Endothelial cell of umbilical vein (primary cell): Measurements from ENCODE around the gene OOSP4A. TPM values are rescaled to one million over a fixed set of nuclear protein-coding genes. Genes with fewer than 3 reads are reported as not detected.

Experiments
- BruUV-seq: library from RNA; stranded (reverse); fragments of 400-500 nt; replicated peaks from 2 replicates; lab custom pipeline; 2021; lab: Mats Ljungman, UMichigan
- CTCF ChIA-PET: fragments of 300-600, 350-600 bp; sonication (Branson Sonifier 250); formaldehyde crosslinking; loops from one replicate; lab custom pipeline; 2021; ENCODE audit warnings: antibody characterized with exemption, inconsistent platforms; lab: Charles Lee
- POLR2A ChIA-PET: fragments of 300-600, 350-600 bp; sonication (Branson Sonifier 250); formaldehyde crosslinking; loops from one replicate; lab custom pipeline; 2021; ENCODE audit warnings: antibody characterized with exemption, inconsistent platforms; lab: Charles Lee
- DNase-seq: peaks from one replicate; pipeline ENCODE4 v3.0.0-alpha.2; 2011; ENCODE audit warnings: low read depth, low spot score
- FAIRE-seq: peaks from 2 replicates; lab custom pipeline; 2011; peaks lifted over from hg19 to GRCh38; lab: Jason Lieb, UNC
- H2AFZ ChIP-seq: 2 replicates; pipeline ENCODE4 v1.6.0; 2012; ENCODE audit warnings: low read depth, low read length, control low read depth, inconsistent platforms
- H3K27ac ChIP-seq: 2 replicates; pipeline ENCODE4 v1.5.1; 2011; ENCODE audit warnings: low read depth, mild to moderate bottlenecking, control low read depth, low read length, moderate library complexity; ENCODE audit not compliant: insufficient read depth
- H3K27me3 ChIP-seq, 2 experiments: 2 replicates each; pipeline versions ENCODE4 v1.6.0 to v1.6.1; 2011; ENCODE audit warnings: low read length in 2 of 2, mixed read lengths in 1 of 2; ENCODE audit not compliant: control insufficient read depth in 2 of 2, insufficient read depth in 2 of 2
- H3K36me3 ChIP-seq, 2 experiments: 2 replicates in 1 of 2; 3 replicates in 1 of 2; pipeline ENCODE4 v1.5.1; 2011; ENCODE audit warnings: low read length in 2 of 2, mild to moderate bottlenecking in 1 of 2, moderate library complexity in 1 of 2; ENCODE audit not compliant: control insufficient read depth in 2 of 2, insufficient read depth in 2 of 2; ENCODE audit errors: extremely low read depth in 1 of 2
- H3K4me1 ChIP-seq: 3 replicates; pipeline ENCODE4 v1.5.1; 2011; ENCODE audit warnings: mild to moderate bottlenecking, low read length; ENCODE audit not compliant: control insufficient read depth, insufficient read depth; ENCODE audit errors: extremely low read depth
- H3K4me2 ChIP-seq: 2 replicates; pipeline ENCODE4 v1.6.1; 2011; ENCODE audit warnings: low read length, control low read depth, mixed read lengths; ENCODE audit not compliant: insufficient read depth
- H3K4me3 ChIP-seq, 3 experiments: fragments of 200-600 bp in 1 of 3; sonication (generic), shearing (Covaris generic) in 1 of 3; replicated peaks in 1 of 3; 2 replicates each; pipeline ENCODE4 v1.5.1; 2011 to 2016; ENCODE audit warnings: control low read depth in 3 of 3, low read length in 3 of 3, mild to moderate bottlenecking in 2 of 3, inconsistent platforms in 1 of 3, low read depth in 1 of 3, moderate library complexity in 1 of 3; ENCODE audit not compliant: insufficient read depth in 1 of 3
- H3K79me2 ChIP-seq: 2 replicates; pipeline ENCODE4 v1.6.0; 2012; ENCODE audit warnings: low read length, inconsistent platforms; ENCODE audit not compliant: control insufficient read depth, insufficient read depth
- H3K9ac ChIP-seq: replicated peaks from 2 replicates; pipeline ENCODE3; 2011; ENCODE audit warnings: low read length, control low read depth; ENCODE audit not compliant: insufficient read depth; ENCODE audit errors: extremely low read depth
- H3K9me1 ChIP-seq: replicated peaks from 3 replicates; pipeline ENCODE4 v1.6.0; 2011; ENCODE audit warnings: mild to moderate bottlenecking, low read length; ENCODE audit not compliant: control insufficient read depth, insufficient read depth; ENCODE audit errors: extremely low read depth
- H3K9me3 ChIP-seq: replicated peaks from 2 replicates; pipeline ENCODE4 v1.5.1; 2012; ENCODE audit warnings: low read length, inconsistent platforms; ENCODE audit not compliant: control insufficient read depth, insufficient read depth
- H4K20me1 ChIP-seq: replicated peaks from 2 replicates; pipeline ENCODE3; 2011; ENCODE audit warnings: mild to moderate bottlenecking, low read length; ENCODE audit not compliant: control insufficient read depth, insufficient read depth; ENCODE audit errors: extremely low read depth
- FOS ChIP-seq: IDR thresholded peaks from 2 replicates; pipeline ENCODE4 v1.6.1; 2011; ENCODE audit warnings: mild to moderate bottlenecking, low read length, moderate library complexity, borderline replicate concordance; ENCODE audit not compliant: insufficient read depth
- GATA2 ChIP-seq: IDR thresholded peaks from 2 replicates; pipeline ENCODE4 v1.7.0; 2011; ENCODE audit warnings: low read depth, mild to moderate bottlenecking, moderate library complexity, mixed read lengths, low read length; ENCODE audit not compliant: insufficient read length, insufficient read depth
- POLR2AphosphoS5 ChIP-seq: IDR thresholded peaks from 2 replicates; pipeline ENCODE4 v1.6.1; 2012; ENCODE audit warnings: low read depth, mild to moderate bottlenecking, control low read depth, low read length, moderate library complexity; ENCODE audit not compliant: insufficient read depth
- dilution Hi-C: fragments of 300-500 bp; cut with MboI; formaldehyde crosslinking; loops from one replicate; pipeline ENCODE4 v1.15.0; 2019; ENCODE audit warnings: low sequenced_read_pairs; ENCODE audit not compliant: extremely low pct_ligation_motif_present
- intact Hi-C: fragments of 100-400 bp; cut with micrococcal nuclease; formaldehyde crosslinking; loops from one replicate; pipeline ENCODE4 v1.10.0; 2022
- polyA plus RNA-seq, 4 experiments: library from polyadenylated mRNA; depleted of rRNA in 3 of 4; stranded (reverse) in 3 of 4; unstranded in 1 of 4; fragments of >200 nt; gene quantifications; 2 replicates each; pipeline versions ENCODE4 v1.2.1 to v1.2.3, GENCODE V29; 2011 to 2012; ENCODE audit warnings: missing spikeins in 1 of 4
- total RNA-seq: library from RNA; stranded (reverse); gene quantifications from 2 replicates; pipeline ENCODE4 v1.2.3, GENCODE V29; 2021
- TF ChIP-seq, protein P1 (sequence below): IDR thresholded peaks from 2 replicates; pipeline ENCODE4 v1.6.1; 2011; ENCODE audit not compliant: insufficient read depth, insufficient read length

OOSP4A gene
- total and polyA plus RNA-seq, 2 donors (not counting 3 experiments of a cell fraction or from before 2014, with no cell fraction given) = not detected

DNA sequence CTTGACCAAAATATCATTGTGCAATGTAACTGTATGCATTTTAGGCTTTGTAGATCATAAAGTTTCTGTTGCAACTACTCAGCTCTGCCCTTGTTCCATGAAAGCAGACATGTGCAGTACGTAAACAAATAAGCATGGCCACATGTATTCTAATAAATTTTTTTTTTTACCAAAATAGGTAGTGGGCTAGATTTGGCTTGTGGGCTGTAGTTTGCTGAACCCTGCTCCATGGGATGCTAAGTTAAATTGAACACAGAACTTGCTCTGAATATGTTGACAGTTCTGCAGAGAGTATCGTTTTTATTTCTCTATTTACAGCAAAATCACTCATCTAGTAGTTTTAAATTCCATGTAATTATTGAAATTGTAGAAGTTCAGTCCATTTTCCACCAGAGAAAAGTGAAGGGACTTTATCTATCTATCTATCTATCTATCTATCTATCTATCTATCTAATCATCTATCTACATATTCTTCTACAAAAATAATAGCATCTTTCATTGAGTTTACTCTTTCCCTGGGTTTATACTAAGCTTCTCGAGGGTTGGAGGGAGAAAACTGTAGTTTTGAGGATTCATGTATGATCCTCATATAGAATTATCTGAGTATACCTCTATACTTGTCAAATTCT, 9.5 kb upstream of the OOSP4A start:
- no peaks in the 10 kb centered on the region for H3K36me3 ChIP-seq
- FAIRE-seq (no peak), DNase-seq (no peak)
- intact Hi-C loops = no loop called here
- no peak overlapping the region for H3K4me2 ChIP-seq
- H3K4me3 ChIP-seq = no peak overlapping the region
- no peaks in the 10 kb centered on the region for H3K9me3 ChIP-seq
- H2AFZ ChIP-seq = no peak overlapping the region
- no peak overlapping the region for H3K9ac ChIP-seq
- no peak for TF ChIP-seq POLR2AphosphoS5
- TF ChIP-seq, protein P1, sequence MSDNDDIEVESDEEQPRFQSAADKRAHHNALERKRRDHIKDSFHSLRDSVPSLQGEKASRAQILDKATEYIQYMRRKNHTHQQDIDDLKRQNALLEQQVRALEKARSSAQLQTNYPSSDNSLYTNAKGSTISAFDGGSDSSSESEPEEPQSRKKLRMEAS = no peak
- no peak for TF ChIP-seq GATA2
- H3K27ac ChIP-seq = no peak overlapping the region
- no TSS peak for BruUV-seq
- no peaks in the 10 kb centered on the region for H3K9me1 ChIP-seq
- peaks cover 0 to 6% of the 10 kb centered on the region in 2 experiments for H3K27me3 ChIP-seq
- no peaks in the 10 kb centered on the region for H4K20me1 ChIP-seq
- ChIA-PET POLR2A (no interaction called here), CTCF (no interaction called here)
- dilution Hi-C loops = no loop called here
- no peaks in the 10 kb centered on the region for H3K79me2 ChIP-seq
- no peaks in the 10 kb centered on the region for H3K4me1 ChIP-seq

DNA sequence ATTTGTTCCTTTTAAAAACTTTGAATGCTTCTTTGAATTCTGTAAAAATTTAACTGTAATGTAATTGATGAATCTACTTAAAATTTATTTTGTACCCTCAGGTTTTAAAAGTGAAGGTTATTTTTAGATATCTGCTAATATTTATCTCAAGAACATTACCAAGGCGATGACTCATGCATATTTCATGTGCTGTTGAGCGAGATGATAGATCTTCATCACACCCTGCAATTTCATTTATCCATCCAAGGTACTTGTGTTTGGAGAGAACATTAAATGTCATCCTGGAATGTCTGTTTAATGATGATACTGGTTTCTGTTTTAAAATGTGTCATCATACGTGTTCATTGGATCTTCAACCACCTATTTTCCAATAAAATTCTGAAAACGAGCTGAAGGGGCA, 6.7 kb upstream of the OOSP4A start:
- TF ChIP-seq FOS (peak; percentile 13), GATA2 (no peak)
- TF ChIP-seq, protein P1 = no peak
- DNase-seq = no peak

More for the DNA sequence above, 6.7 kb upstream of the OOSP4A start:
- intact Hi-C loops = no loop called here
- Histone ChIP-seq H3K9me3 (no peaks in the 10 kb centered on the region), H3K79me2 (no peaks in the 10 kb centered on the region), H3K9ac (no peak overlapping the region), H3K4me2 (no peak overlapping the region), H3K27me3 (no peaks in the 10 kb centered on the region), H3K4me1 (no peaks in the 10 kb centered on the region), H2AFZ (no peak overlapping the region), H4K20me1 (no peaks in the 10 kb centered on the region), H3K36me3 (no peaks in the 10 kb centered on the region), H3K27ac (no peak overlapping the region), H3K9me1 (no peaks in the 10 kb centered on the region), H3K4me3 (no peak overlapping the region)
- no peak for FAIRE-seq
- ChIA-PET CTCF (no interaction called here), POLR2A (no interaction called here)
- BruUV-seq = no TSS peak
- dilution Hi-C loops = no loop called here
